RPMI8226 (cell line): ENCODE data around the gene LORICRIN.

ENCODE experiments used
- DNase-seq: peaks from one replicate; pipeline ENCODE4 v3.0.0-alpha.2; 2015

The LORICRIN gene

DNA sequence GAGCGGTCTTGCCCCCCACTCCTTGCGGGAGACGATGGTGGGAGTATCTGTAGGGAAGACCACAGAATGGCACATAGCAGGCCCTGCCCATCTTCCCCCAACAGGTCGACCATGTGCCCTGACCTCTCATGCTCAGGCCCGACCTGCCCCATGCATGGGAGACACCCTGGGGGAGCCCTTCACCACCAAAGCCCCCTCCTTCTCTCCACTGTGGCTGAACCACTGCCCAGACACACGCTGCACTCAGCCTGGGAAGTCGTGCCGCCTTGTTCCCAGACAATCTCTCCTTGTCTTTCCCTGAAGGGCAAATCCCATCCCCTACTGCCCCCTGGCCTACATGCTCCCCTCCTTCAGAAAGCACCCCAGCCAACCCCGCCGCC, 47.7 kb downstream of the LORICRIN start:
- DNase-seq: no peak

DNA sequence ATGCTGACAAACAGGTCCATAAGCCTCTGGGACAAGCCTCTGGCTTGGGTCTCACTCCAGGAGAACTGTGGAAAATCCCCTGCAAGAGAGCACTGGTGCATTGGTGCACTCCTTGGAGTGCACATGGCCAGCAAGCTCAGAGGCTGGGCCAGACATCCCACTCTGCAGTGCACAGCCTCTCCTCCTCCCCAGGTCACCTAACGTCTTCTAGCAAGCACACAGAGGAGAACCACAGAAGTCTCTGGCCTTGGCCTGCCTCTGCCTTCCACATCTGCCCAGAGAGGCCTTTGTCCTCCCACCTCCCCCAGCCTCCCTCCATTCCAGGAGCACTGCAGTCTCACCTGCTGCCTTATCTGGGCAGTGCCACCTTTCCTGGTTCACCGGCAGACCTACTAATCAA, 49.1 kb downstream of the LORICRIN start:
- DNase-seq: no peak

DNA sequence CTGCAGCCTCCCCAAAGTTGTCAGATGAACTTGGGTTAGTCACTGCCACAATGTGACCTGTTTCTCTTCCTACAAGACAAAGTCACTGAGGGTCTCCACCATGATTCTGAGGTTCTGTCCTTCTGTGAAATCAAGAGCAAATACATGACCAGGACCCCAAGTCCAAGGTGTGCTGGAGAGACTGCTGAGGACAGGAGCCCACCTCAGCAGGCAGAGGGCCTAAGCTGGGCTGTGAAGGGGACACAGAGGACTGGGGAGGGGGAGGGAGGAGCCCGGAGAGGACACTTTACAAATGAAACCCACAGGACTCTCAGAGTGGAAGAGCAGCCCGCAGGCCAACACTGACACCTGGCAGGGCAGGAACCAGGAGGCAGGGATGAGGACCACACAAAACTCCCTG, 50.0 kb downstream of the LORICRIN start:
- DNase-seq: no peak

DNA sequence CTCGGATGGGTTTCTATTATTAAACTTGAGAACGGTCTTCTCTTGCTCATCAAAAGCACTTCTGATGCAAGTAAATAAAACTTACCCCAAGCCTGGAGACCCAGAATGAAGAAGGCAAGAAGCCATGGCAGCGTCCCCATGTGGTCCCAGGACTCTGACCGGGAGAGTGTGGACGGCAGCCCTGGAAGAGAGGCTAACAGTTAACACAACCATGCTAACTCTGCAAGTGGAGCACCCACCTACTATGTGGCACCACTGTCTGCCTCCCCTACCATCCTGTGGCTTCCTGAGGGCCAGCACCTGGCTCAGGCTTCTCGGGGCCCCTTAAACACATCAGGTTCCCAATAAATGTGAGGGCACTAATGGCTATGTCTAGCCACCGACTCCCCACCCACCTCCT, 51.0 kb downstream of the LORICRIN start:
- DNase-seq: no peak
